Motor neuron (in vitro differentiated cells): ENCODE data around the gene CENPA. TPM values are rescaled to one million over a fixed set of nuclear protein-coding genes. Genes with fewer than 3 reads are reported as not detected.

ENCODE experiments used
- ATAC-seq, 8 experiments: fragments of 200-7000 bp; cut with Tn5 transposase; replicated peaks in 6 of 8; 2 replicates each; pipeline ENCODE4 v1.8.0; 2021; ENCODE audit warnings: mild to moderate bottlenecking in 8 of 8, moderate library complexity in 8 of 8
- H3K27ac ChIP-seq, 2 donors: fragments of 250-450 bp; sonication (Bioruptor Pico); 2 replicates each; pipeline ENCODE4 v1.9.0; 2021; ENCODE audit warnings: antibody characterized with exemption in 2 of 2, mild to moderate bottlenecking in 2 of 2, moderate library complexity in 1 of 2
- H3K4me1 ChIP-seq, 2 donors: fragments of 250-450 bp; sonication (Bioruptor Pico); replicated peaks in 1 of 2; 2 replicates each; pipeline ENCODE4 v1.6.1; 2021; ENCODE audit warnings: antibody characterized with exemption in 2 of 2, mild to moderate bottlenecking in 2 of 2, moderate library complexity in 1 of 2
- H3K4me3 ChIP-seq, 5 donors: fragments of 250-450 bp; sonication (Bioruptor Pico); 2 replicates each; pipeline ENCODE4 v1.9.0; 2021; ENCODE audit warnings: antibody characterized with exemption in 5 of 5, mild to moderate bottlenecking in 5 of 5, moderate library complexity in 4 of 5
- WGBS, 10 experiments: fragments of 450-650 bp; shearing (Covaris generic); methylation state at CpG; one replicate each; pipeline ENCODE4 v1.0.0; 2022; 5-methylcytosine and 5-hydroxymethylcytosine counted together
- in situ Hi-C, 9 experiments: fragments of 400-800 bp; cut with MboI; loops; one replicate each; pipeline ENCODE4 v1.15.0; 2021; ENCODE audit warnings: low sequenced_read_pairs in 9 of 9, low pct_unique_long_range_greater_than_20kb in 2 of 9; ENCODE audit not compliant: unreplicated experiment in 9 of 9
- total RNA-seq, 8 experiments: library from RNA; unstranded; fragments of 300-600 nt; gene quantifications; 2 replicates each; pipeline versions ENCODE4 v1.2.3 to v1.2.4, GENCODE V29; 2022

The CENPA gene
- total RNA-seq, 8 experiments from 2014 or later: 0.46 to 19.1 (median 1.7) TPM

GRCh38 chr2:26840937-26841610 is 55.2 kb downstream of the CENPA start:
- peak in 3 of 8 experiments; percentile 28 to 72 (median 45) for ATAC-seq

GRCh38 chr2:26843041-26843440 is 57.2 kb downstream of the CENPA start:
- ATAC-seq: no peak
- in situ Hi-C loops: loop anchor here in 8 of 9 experiments (10.0 to 25.0 kb wide), 5 partner anchors 92 to 194 kb away; partner anchors contain the start of gene TMEM214 (in 1 of the 8)
- peaks cover 7 to 8% of the 10 kb centered on the region in 2 donors for H3K4me1 ChIP-seq
- no peak overlapping the region for H3K27ac ChIP-seq
- WGBS, 10 experiments: 0 to 73% (median 39%) methylated on average over 1 to 4 of the region's 4 CpGs
- no peak overlapping the region for H3K4me3 ChIP-seq

More at GRCh38 chr2:26840937-26841610, 55.2 kb downstream of the CENPA start:
- no peak overlapping the region for H3K4me3 ChIP-seq
- in situ Hi-C loops: loop anchor here in 8 of 9 experiments (10.0 to 25.0 kb wide), 5 partner anchors 94 to 196 kb away; partner anchors contain the start of gene TMEM214 (in 1 of the 8)
- H3K27ac ChIP-seq: no peak overlapping the region
- H3K4me1 ChIP-seq: no peaks in the 10 kb centered on the region
- 40 to 88% (median 73%) methylated on average over 1 to 4 of the region's 4 CpGs; no CpG with 5 or more reads in 4 of the 10 experiments for WGBS, 10 experiments

Other genes starting within 250 kb of the CENPA start
- under 1 TPM in 2 of 8 experiments, not detected in 6; 0.50 to 1.00 TPM for gene CIB4, start 144.7 kb upstream of the CENPA start, total RNA-seq
- gene KCNK3, start 93.3 kb upstream of the CENPA start, total RNA-seq: 10 to 100 TPM in 1 of 8 experiments, 1 to 10 TPM in 4, under 1 TPM in 3; 0.13 to 15.5 (median 6.9) TPM
- gene SLC35F6, start 21.8 kb upstream of the CENPA start, total RNA-seq: 10 to 100 TPM; 12.4 to 56.5 (median 23.3) TPM
- gene DPYSL5, start 62.1 kb downstream of the CENPA start, total RNA-seq: 100 to 1,000 TPM in 2 of 8 experiments, 10 to 100 TPM in 3, under 1 TPM in 3; 0.09 to 255 (median 90.7) TPM
- gene MAPRE3, start 184.6 kb downstream of the CENPA start, total RNA-seq: 10 to 100 TPM in 7 of 8 experiments, 1 to 10 TPM in 1; 8.7 to 44.8 (median 26.8) TPM
- 10 to 100 TPM; 11.8 to 44.1 (median 30.1) TPM for gene TMEM214, start 246.9 kb downstream of the CENPA start, total RNA-seq